LNCAP (cell line): ENCODE measurements around the gene RPL7A.

Experiments used
- CTCF ChIP-seq: fragments of 450-650 bp; IDR thresholded peaks from 2 replicates; pipeline ENCODE4 v1.5.1; 2017; ENCODE audit warnings: mild to moderate bottlenecking

Gene RPL7A

GRCh38 chr9:133333011-133333410, 15.0 kb upstream of the RPL7A start:
- TF ChIP-seq CTCF, result no peak

DNA sequence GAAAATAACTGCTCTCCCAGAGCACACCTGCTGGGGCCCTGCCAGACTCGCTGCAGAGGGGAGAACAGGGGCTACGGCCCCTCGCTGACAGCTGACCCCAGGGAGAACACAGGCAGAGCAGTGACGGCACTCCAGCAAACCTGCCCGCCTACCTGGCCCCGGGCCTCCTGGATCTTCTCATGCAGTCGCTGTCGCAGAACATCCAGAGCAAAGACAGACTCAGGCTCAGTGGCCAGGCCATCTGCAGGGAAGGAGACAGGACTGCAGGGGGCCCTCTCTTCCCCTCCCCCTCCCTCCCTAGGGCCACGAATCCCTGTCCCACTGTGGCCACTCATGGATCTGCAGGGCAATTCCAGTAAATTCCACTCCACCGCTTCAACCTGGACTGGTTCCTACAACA, 14.5 kb upstream of the RPL7A start:
- no peak; the same call in 1 of the 2 replicates for TF ChIP-seq CTCF

GRCh38 chr9:133334161-133334560, 13.9 kb upstream of the RPL7A start:
- no peak for TF ChIP-seq CTCF

GRCh38 chr9:133335924-133336811, 11.8 kb upstream of the RPL7A start, which contains the start of gene SURF6:
SURF6 (minus strand) TSS chr9:133336188; CDS start chr9:133336132, 56 bp downstream.
- TF ChIP-seq CTCF, result no peak

DNA sequence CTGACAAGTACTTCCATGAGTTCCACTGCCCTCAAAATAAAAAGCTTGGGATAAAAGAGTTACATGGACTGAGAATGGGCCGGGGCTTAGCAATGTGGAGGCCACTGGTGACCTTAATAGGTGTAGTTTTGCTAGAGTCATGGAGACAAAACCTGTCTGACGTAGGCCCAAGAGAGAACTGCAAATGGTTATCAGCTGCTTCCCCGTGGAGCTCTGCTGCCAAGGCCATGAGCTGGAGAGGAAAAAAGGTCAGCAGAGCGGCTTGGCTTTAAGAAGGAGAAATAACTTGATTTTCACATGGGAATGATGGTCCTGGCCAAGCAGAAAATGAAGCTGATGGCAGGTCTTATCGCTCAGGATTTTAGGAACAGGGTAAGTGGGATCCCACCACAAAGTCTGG, 8.4 kb upstream of the RPL7A start:
- TF ChIP-seq CTCF, result no peak

- no peak for TF ChIP-seq CTCF
Observed at GRCh38 chr9:133340256-133340655, 7.8 kb upstream of the RPL7A start.

DNA sequence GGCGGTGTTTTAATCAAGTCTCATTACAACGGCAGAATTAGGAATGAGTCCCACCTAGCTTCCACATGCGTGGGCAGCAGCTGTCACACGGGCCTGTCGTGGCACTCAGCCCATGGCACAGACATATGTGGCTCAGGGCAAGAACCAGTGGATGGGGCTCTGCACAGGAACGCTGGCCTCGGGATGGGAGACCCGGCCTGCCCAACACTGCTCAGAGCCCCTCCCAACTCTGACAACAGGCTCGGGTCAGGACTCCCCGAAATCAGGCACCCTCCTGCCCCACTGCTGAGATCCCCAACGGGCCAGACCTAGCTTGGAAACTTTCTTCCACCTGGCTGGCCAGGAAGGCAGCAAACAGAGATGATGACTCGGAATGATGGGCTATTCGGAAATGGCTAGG, 7.1 kb upstream of the RPL7A start:
- TF ChIP-seq CTCF, result no peak
